ENCODE results near the gene DAP. TPM values are rescaled to one million over a fixed set of nuclear protein-coding genes. Genes with fewer than 3 reads are reported as not detected.

Gene DAP
- total RNA-seq, 4 donors from 2014 or later, result 47.8 to 57.3 (median 50.0) TPM

GRCh38 chr5:10706326-10706725, 54.7 kb downstream of the DAP start:
- ATAC-seq (ENCODE audit: low FRiP score), result no peak
- no peak for TF ChIP-seq CTCF (IDR thresholded peaks at IDR 0.05)

GRCh38 chr5:10705747-10706146, 55.3 kb downstream of the DAP start:
- DNase-seq (ENCODE audit: low spot score) (no peak), ATAC-seq (ENCODE audit: low FRiP score) (no peak)
- no peak for TF ChIP-seq CTCF (IDR thresholded peaks at IDR 0.05)

More at GRCh38 chr5:10706326-10706725, 54.7 kb downstream of the DAP start:
- DNase-seq (ENCODE audit: low spot score), result no peak

DNA sequence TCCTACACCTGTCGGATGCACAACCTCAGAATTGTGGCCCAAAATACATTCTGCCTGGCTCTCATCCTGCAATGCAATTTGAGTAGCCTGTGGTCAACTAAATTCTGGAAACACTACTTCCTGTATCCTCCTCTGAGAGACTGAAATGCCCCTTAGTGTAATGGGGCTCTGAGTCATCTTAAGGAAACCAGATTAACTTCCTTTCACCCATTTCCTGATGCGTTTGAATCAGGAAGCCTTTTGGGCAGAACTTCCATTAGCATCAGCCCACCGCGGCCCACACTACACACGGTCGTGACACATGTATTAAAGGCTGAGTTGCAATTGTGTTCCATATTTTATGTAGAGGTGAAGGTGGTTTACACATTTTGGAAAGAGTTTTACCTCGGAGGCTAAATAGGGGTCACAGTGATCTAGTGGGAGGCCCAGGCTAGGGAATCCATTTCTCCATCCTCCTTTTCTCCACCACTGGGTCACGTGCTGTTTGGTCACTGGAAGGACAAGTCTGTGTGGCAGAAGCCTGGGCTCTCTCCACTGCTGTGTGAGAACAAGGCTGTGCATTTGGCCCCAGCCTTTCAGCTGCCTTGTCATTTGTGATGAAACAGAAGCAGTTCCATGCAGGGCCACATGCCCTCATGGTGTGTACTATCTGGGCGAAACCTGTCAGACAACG, 55.9 kb downstream of the DAP start:
- TF ChIP-seq CTCF (IDR thresholded peaks at IDR 0.05), result no peak
- no peak for ATAC-seq (ENCODE audit: low FRiP score)
- no peak for DNase-seq (ENCODE audit: low spot score)

DNA sequence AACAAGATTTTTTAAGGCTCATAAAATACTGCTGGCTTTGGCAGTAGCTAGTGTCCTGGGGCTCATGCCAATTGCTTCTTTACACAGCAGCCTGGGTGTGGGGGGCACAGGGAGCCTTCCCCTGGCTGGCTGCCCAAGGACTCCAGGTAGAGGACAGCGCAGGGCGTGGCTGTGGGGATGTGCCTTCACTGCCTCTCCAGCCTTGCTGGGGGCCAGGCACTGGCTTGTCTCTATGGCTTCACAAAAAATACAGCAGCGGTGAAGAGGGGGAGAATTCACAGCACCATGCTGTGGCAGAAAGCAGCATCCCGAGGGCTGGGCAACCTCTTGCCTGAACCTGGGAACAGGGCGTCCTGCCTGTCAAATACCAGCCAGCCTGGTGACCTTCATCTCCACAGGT, 57.4 kb downstream of the DAP start:
- no peak for TF ChIP-seq CTCF (IDR thresholded peaks at IDR 0.05)
- ATAC-seq (ENCODE audit: low FRiP score) (no peak), DNase-seq (ENCODE audit: low spot score) (no peak)

GRCh38 chr5:10702911-10703491, 58.0 kb downstream of the DAP start:
- no peak for TF ChIP-seq CTCF (IDR thresholded peaks at IDR 0.05)
- ATAC-seq (ENCODE audit: low FRiP score) (peak; percentile 86), DNase-seq (ENCODE audit: low spot score) (no peak)

DNA sequence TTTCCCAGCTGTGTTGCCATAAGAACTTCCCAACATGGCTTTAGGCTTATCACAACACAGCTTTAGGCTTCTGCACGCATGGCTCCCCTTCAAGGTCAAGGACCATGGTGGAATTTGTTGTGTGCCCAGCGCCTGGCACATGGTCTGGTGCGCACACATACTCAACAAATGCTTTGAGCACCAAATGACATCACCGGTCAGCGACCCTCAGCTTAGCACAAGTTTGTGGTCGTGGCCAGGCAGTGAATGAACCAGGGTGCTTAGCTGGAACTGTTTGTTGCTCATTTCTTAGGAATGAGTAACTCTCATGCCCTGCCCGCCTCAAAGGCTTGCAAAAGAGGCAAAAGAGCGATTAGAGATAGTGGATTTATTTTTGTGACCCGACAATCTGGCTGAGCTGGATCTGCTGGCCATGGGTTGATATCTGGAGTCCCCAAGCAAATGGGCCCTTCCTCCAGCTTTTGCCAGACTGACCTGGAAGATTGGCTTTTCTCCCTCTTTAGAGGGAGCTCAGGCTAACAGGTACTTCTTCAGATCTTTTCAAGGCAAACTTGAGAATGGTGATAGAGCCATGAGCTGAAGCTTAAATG, 58.9 kb downstream of the DAP start:
- no peak for TF ChIP-seq CTCF (IDR thresholded peaks at IDR 0.05)

More for the DNA sequence above, 58.9 kb downstream of the DAP start:
- DNase-seq (ENCODE audit: low spot score) (no peak), ATAC-seq (ENCODE audit: low FRiP score) (peak; percentile 38)
